GM19468 (cell line): ENCODE measurements around the gene MR1.

Experiments
- ATAC-seq: cut with Tn5 transposase; IDR thresholded peaks from one replicate; pipeline ENCODE4 v1.9.1; 2021; ENCODE audit warnings: mild to moderate bottlenecking, moderate library complexity, moderate number of reproducible peaks; ENCODE audit not compliant: unreplicated experiment; ENCODE audit errors: extremely low read depth

MR1 gene

GRCh38 chr1:181089017-181089675 lies 55.4 kb downstream of the MR1 start:
- ATAC-seq = no peak

GRCh38 chr1:181089676-181090544 lies 56.1 kb downstream of the MR1 start:
- ATAC-seq = no peak

- ATAC-seq = no peak
Observed at GRCh38 chr1:181090641-181091126, 56.9 kb downstream of the MR1 start.

- no peak for ATAC-seq
Observed at GRCh38 chr1:181091309-181092040, 57.7 kb downstream of the MR1 start.

- no peak for ATAC-seq
Observed at GRCh38 chr1:181092056-181092455, 58.3 kb downstream of the MR1 start.

GRCh38 chr1:181092883-181093458 lies 59.2 kb downstream of the MR1 start:
- ATAC-seq = no peak

- ATAC-seq = no peak
Observed at GRCh38 chr1:181094416-181095212, 60.8 kb downstream of the MR1 start.

GRCh38 chr1:181095260-181095659 lies 61.5 kb downstream of the MR1 start:
- ATAC-seq = no peak

- no peak for ATAC-seq
Observed at GRCh38 chr1:181095763-181096184, 62.0 kb downstream of the MR1 start.

GRCh38 chr1:181097242-181097641 lies 63.5 kb downstream of the MR1 start:
- no peak for ATAC-seq

GRCh38 chr1:181099152-181100014 lies 65.6 kb downstream of the MR1 start:
- peak; percentile 41 for ATAC-seq

- ATAC-seq = no peak
Observed at GRCh38 chr1:181100015-181100905, 66.5 kb downstream of the MR1 start.

- ATAC-seq = no peak
Observed at GRCh38 chr1:181100934-181101333, 67.2 kb downstream of the MR1 start.

- no peak for ATAC-seq
Observed at GRCh38 chr1:181101581-181102226, 67.9 kb downstream of the MR1 start.

GRCh38 chr1:181102841-181103240 lies 69.1 kb downstream of the MR1 start:
- ATAC-seq = no peak

GRCh38 chr1:181103399-181103798 lies 69.6 kb downstream of the MR1 start:
- ATAC-seq = no peak
